Right lobe of liver (tissue), 6 donors: ENCODE measurements around the gene SHD. TPM values are rescaled to one million over a fixed set of nuclear protein-coding genes. Genes with fewer than 3 reads are reported as not detected.
"Not testable (repeated sequence)": the region's sequence is repeated elsewhere in the genome, so short reads cannot be mapped to it uniquely, and the experiment has no call there.

ENCODE experiments used
- ATAC-seq, 4 donors: fragments of 200-7000 bp; cut with Tn5 transposase; one replicate each; pipeline ENCODE4 v1.9.1; 2020; ENCODE audit warnings: mild to moderate bottlenecking in 4 of 4, moderate library complexity in 4 of 4
- DNase-seq, 3 donors: peaks; one replicate each; pipeline ENCODE4 v3.0.0-alpha.2; 2020
- H3K27ac ChIP-seq, 3 donors: fragments of 200-600 bp; one replicate each; pipeline ENCODE4 v1.8.0; 2022
- H3K27me3 ChIP-seq, 2 donors: fragments of 200-600 bp; one replicate each; pipeline ENCODE4 v1.8.0; 2022
- H3K36me3 ChIP-seq, 4 donors: fragments of 200-600 bp; sonication (generic) in 1 of 4; one replicate each; pipeline versions ENCODE4 v1.5.1 to v1.8.0; 2017 to 2022; ENCODE audit warnings: control low read depth in 1 of 4
- H3K4me1 ChIP-seq, 4 donors: fragments of 200-600 bp; sonication (generic) in 1 of 4; one replicate each; pipeline versions ENCODE4 v1.5.1 to v1.8.0; 2017 to 2022; ENCODE audit warnings: control low read depth in 1 of 4
- H3K4me3 ChIP-seq, 3 donors: fragments of 200-600 bp; one replicate each; pipeline ENCODE4 v1.8.0; 2022
- H3K9me3 ChIP-seq, 4 donors: fragments of 200-600 bp; sonication (generic) in 1 of 4; one replicate each; pipeline versions ENCODE4 v1.5.1 to v1.8.0; 2017 to 2022; ENCODE audit warnings: control low read depth in 1 of 4
- CTCF ChIP-seq, 4 donors: fragments of 200-600 bp in 3 of 4; fragments of 450-650 bp in 1 of 4; IDR thresholded peaks; one replicate each; pipeline versions ENCODE4 v1.5.1 to v1.8.0; 2016 to 2022; ENCODE audit warnings: antibody characterized with exemption in 4 of 4, mild to moderate bottlenecking in 2 of 4
- POLR2A ChIP-seq: fragments of 450-650 bp; IDR thresholded peaks from one replicate; pipeline ENCODE4 v1.6.1; 2017; ENCODE audit warnings: antibody characterized with exemption, mild to moderate bottlenecking
- WGBS: methylation state at CpG from one replicate; pipeline ENCODE4 v1.1.6; 2018; ENCODE audit warnings: low coverage, low lambda C conversion rate; ENCODE audit not compliant: insufficient coverage; ENCODE audit errors: missing lambda C conversion rate; 5-methylcytosine and 5-hydroxymethylcytosine counted together
- intact Hi-C, 2 donors: fragments of 100-400 bp; cut with DNase I; formaldehyde crosslinking; loops; one replicate each; pipeline versions ENCODE4 v1.11.2 to v1.14.1; 2022
- total RNA-seq, 6 experiments: library from RNA; depleted of rRNA in 2 of 6; stranded (reverse); fragments of >200 nt in 2 of 6; fragmentation: NEBNext Ultra II Directional in 3 of 6; extraction: Animal tissue kit (Norgen Biotek cat#: 25700) in 3 of 6; gene quantifications; one replicate each; pipeline versions ENCODE4 v1.1.0 to v1.2.4, GENCODE V29; 2016 to 2023
- donor health status: DM: no; HTN: yes; CAD: no.
- donor health status: DM: no; HTN: no; CAD: no.
- donor health status: DM: no; HTN: no; CAD: no.
- donor health status: DM: no; HTN: yes; CAD: no.
- donor health status: DM: no; HTN: yes; CAD: no.

SHD gene
- total RNA-seq, 6 experiments from 2014 or later: 1.7 to 9.7 (median 6.4) TPM

GRCh38 chr19:4267901-4268815 is 10.9 kb upstream of the SHD start:
- peak; percentile 83 to 95 (median 92) for DNase-seq
- TF ChIP-seq CTCF (IDR thresholded peaks at IDR 0.05) (peak in 2 of 4 donors; percentile 3 to 24), POLR2A (peak; percentile 57)
- 26% methylated on average over 20 of the region's 30 CpGs for WGBS
- Histone ChIP-seq H3K36me3 (peaks cover 0 to 28% (median 2%) of the 10 kb centered on the region in 4 donors), H3K4me3 (peak overlapping the region in 2 of 3 donors; percentile 9), H3K27me3 (no peaks in the 10 kb centered on the region), H3K9me3 (no peaks in the 10 kb centered on the region), H3K27ac (peak overlapping the region; percentile 69 to 94 (median 70)), H3K4me1 (peaks cover 0 to 21% (median 8%) of the 10 kb centered on the region in 4 donors)
- intact Hi-C loops: loop anchor here in 1 of 2 donors (5.0 to 10.0 kb wide), 2 partner anchors 94 to 227 kb away; no protein-coding TSS in a partner anchor
- ATAC-seq: peak; percentile 79 to 89 (median 88)

- peak; percentile 10 to 42 (median 24) for TF ChIP-seq CTCF (IDR thresholded peaks at IDR 0.05)
- no peak for TF ChIP-seq POLR2A
- Histone ChIP-seq H3K4me1 (peaks cover 0 to 21% (median 8%) of the 10 kb centered on the region in 4 donors), H3K27ac (peak overlapping the region; percentile 66 to 94 (median 69)), H3K36me3 (peaks cover 0 to 25% (median 2%) of the 10 kb centered on the region in 4 donors), H3K27me3 (no peaks in the 10 kb centered on the region), H3K9me3 (no peaks in the 10 kb centered on the region), H3K4me3 (no peak overlapping the region)
- WGBS: 4% methylated on average over 3 of the region's 13 CpGs
- intact Hi-C loops: loop anchor here in 1 of 2 donors (5.0 to 10.0 kb wide), 2 partner anchors 93 to 226 kb away; no protein-coding TSS in a partner anchor
- ATAC-seq (peak; percentile 19 to 46 (median 36)), DNase-seq (no peak)
Measured at GRCh38 chr19:4268816-4269430, 10.1 kb upstream of the SHD start.

GRCh38 chr19:4272894-4273293 is 6.2 kb upstream of the SHD start:
- H3K27me3 ChIP-seq: no peaks in the 10 kb centered on the region
- no peak overlapping the region for H3K27ac ChIP-seq
- peaks cover 0 to 19% (median 6%) of the 10 kb centered on the region in 4 donors for H3K4me1 ChIP-seq
- peaks cover 0 to 9% (median 0%) of the 10 kb centered on the region in 4 donors for H3K36me3 ChIP-seq
- intact Hi-C loops: no loop called here
- 79% methylated on average over 2 of the region's 10 CpGs for WGBS
- DNase-seq (no peak), ATAC-seq (no peak)
- H3K9me3 ChIP-seq: no peaks in the 10 kb centered on the region
- TF ChIP-seq POLR2A (no peak), CTCF (IDR thresholded peaks at IDR 0.05) (no peak)
- no peak overlapping the region for H3K4me3 ChIP-seq

- DNase-seq, H3K27me3 ChIP-seq, H3K9me3 ChIP-seq, H3K4me3 ChIP-seq, H3K27ac ChIP-seq, H3K36me3 ChIP-seq, intact Hi-C loops: not testable (repeated sequence)
- peak; percentile 22 to 72 (median 55) for ATAC-seq
- WGBS: 15% methylated on average over 6 of the region's 6 CpGs
- H3K4me1 ChIP-seq: peaks cover 0 to 10% (median 2%) of the 10 kb centered on the region in 4 donors
Measured at GRCh38 chr19:4274321-4274686, 4.8 kb upstream of the SHD start.
